H1 (cell line): ENCODE measurements around the gene P3H1. TPM values are rescaled to one million over a fixed set of nuclear protein-coding genes. Genes with fewer than 3 reads are reported as not detected.

Experiments used
- CTCF ChIA-PET: fragments of 300-600 bp; sonication (Branson Sonifier 250); formaldehyde crosslinking; loops from one replicate; lab custom pipeline; 2021; ENCODE audit not compliant: partially characterized antibody; lab: Charles Lee
- POLR2A ChIA-PET: fragments of 300-600 bp; sonication (Branson Sonifier 250); formaldehyde crosslinking; loops from one replicate; lab custom pipeline; 2021; ENCODE audit warnings: inconsistent platforms; ENCODE audit not compliant: partially characterized antibody; lab: Charles Lee
- DNase-seq, 2 experiments: peaks; one replicate each; pipeline versions ENCODE4 v3.0.0 to v3.0.0-alpha.2; 2010 to 2022; ENCODE audit warnings: low spot score in 2 of 2, low read depth in 1 of 2, mixed read lengths in 1 of 2
- FAIRE-seq: peaks from 2 replicates; lab custom pipeline; 2011; peaks lifted over from hg19 to GRCh38; lab: Jason Lieb, UNC
- H2AFZ ChIP-seq: 2 replicates; pipeline ENCODE4 v1.8.1; 2012; ENCODE audit warnings: low read length, inconsistent platforms
- H2AK5ac ChIP-seq: 2 replicates; pipeline ENCODE4 v1.6.1; 2013; ENCODE audit warnings: low read depth, low read length
- H2BK120ac ChIP-seq: replicated peaks from 2 replicates; pipeline ENCODE3; 2013; ENCODE audit warnings: low read depth, low read length, inconsistent platforms
- H2BK12ac ChIP-seq: 2 replicates; pipeline ENCODE4 v1.6.1; 2013; ENCODE audit warnings: low read depth, low read length
- H2BK15ac ChIP-seq: 2 replicates; pipeline ENCODE4 v1.6.1; 2013; ENCODE audit warnings: low read length
- H2BK20ac ChIP-seq: 2 replicates; pipeline ENCODE4 v1.6.1; 2013; ENCODE audit warnings: low read length
- H2BK5ac ChIP-seq: 2 replicates; pipeline ENCODE4 v1.6.1; 2013; ENCODE audit warnings: low read depth, low read length
- H3K14ac ChIP-seq: 2 replicates; pipeline ENCODE4 v1.6.1; 2013; ENCODE audit warnings: inconsistent platforms; ENCODE audit not compliant: insufficient read length
- H3K18ac ChIP-seq: 2 replicates; pipeline ENCODE4 v1.6.1; 2013; ENCODE audit warnings: low read length; ENCODE audit errors: extremely low read depth
- H3K23ac ChIP-seq: 2 replicates; pipeline ENCODE4 v1.6.1; 2013; ENCODE audit warnings: inconsistent platforms; ENCODE audit not compliant: insufficient read length
- H3K23me2 ChIP-seq: 2 replicates; pipeline ENCODE4 v1.6.1; 2013; ENCODE audit warnings: low read depth, low read length
- H3K27ac ChIP-seq: 2 replicates; pipeline ENCODE4 v1.6.1; 2011; ENCODE audit warnings: low read depth, low read length, inconsistent platforms
- H3K27me3 ChIP-seq, 4 experiments: replicated peaks in 1 of 4; 1 replicate in 1 of 4; 2 replicates in 3 of 4; pipeline versions ENCODE4 v1.6.1 to v1.8.1; 2011 to 2013; ENCODE audit warnings: low read length in 3 of 4, mild to moderate bottlenecking in 3 of 4, inconsistent platforms in 2 of 4, mixed read lengths in 2 of 4, moderate library complexity in 1 of 4; ENCODE audit not compliant: control insufficient read depth in 3 of 4, insufficient read depth in 3 of 4; ENCODE audit errors: extremely low read depth in 1 of 4
- H3K36me3 ChIP-seq, 4 experiments: 2 replicates each; pipeline versions ENCODE4 v1.6.1 to v1.8.1; 2011 to 2013; ENCODE audit warnings: mild to moderate bottlenecking in 4 of 4, low read length in 3 of 4, moderate library complexity in 2 of 4, control low read depth in 1 of 4, inconsistent platforms in 1 of 4; ENCODE audit not compliant: insufficient read depth in 4 of 4, control insufficient read depth in 2 of 4
- H3K4ac ChIP-seq: replicated peaks from 2 replicates; pipeline ENCODE3; 2013; ENCODE audit warnings: low read length, low read depth, mixed read lengths, inconsistent platforms; ENCODE audit not compliant: insufficient read length
- H3K4me1 ChIP-seq, 4 experiments: replicated peaks in 1 of 4; 1 replicate in 1 of 4; 2 replicates in 3 of 4; pipeline versions ENCODE4 v1.6.1 to v1.8.1; 2011 to 2013; ENCODE audit warnings: low read length in 3 of 4, inconsistent platforms in 2 of 4, mixed read lengths in 1 of 4; ENCODE audit not compliant: insufficient read depth in 4 of 4, control insufficient read depth in 3 of 4
- H3K4me2 ChIP-seq, 2 experiments: 2 replicates each; pipeline versions ENCODE4 v1.6.1 to v1.8.1; 2011 to 2013; ENCODE audit warnings: low read depth in 2 of 2, low read length in 2 of 2, control low read depth in 1 of 2, inconsistent platforms in 1 of 2, mild to moderate bottlenecking in 1 of 2; ENCODE audit not compliant: insufficient read depth in 1 of 2
- H3K4me3 ChIP-seq, 4 experiments: fragments of 200-600, 300-600 bp in 1 of 4; sonication (generic), shearing (Covaris generic), sonication (Bioruptor Twin) in 1 of 4; 2 replicates each; pipeline versions ENCODE4 v1.5.1 to v1.8.1; 2011 to 2016; ENCODE audit warnings: low read length in 4 of 4, low read depth in 3 of 4, control low read depth in 2 of 4, inconsistent platforms in 2 of 4, mild to moderate bottlenecking in 2 of 4, mixed read lengths in 1 of 4, moderate library complexity in 1 of 4; ENCODE audit not compliant: insufficient read depth in 2 of 4; ENCODE audit errors: extremely low read depth in 1 of 4
- H3K56ac ChIP-seq: replicated peaks from 2 replicates; pipeline ENCODE3; 2013; ENCODE audit warnings: low read depth, mild to moderate bottlenecking, mixed read lengths, low read length, inconsistent platforms; ENCODE audit not compliant: insufficient read length
- H3K79me1 ChIP-seq: 2 replicates; pipeline ENCODE4 v1.6.1; 2013; ENCODE audit warnings: low read depth, low read length, control low read depth
- H3K79me2 ChIP-seq, 2 experiments: 2 replicates each; pipeline versions ENCODE4 v1.6.1 to v1.8.1; 2012 to 2013; ENCODE audit warnings: low read length in 2 of 2, mild to moderate bottlenecking in 2 of 2, inconsistent platforms in 1 of 2; ENCODE audit not compliant: insufficient read depth in 2 of 2, control insufficient read depth in 1 of 2
- H3K9ac ChIP-seq, 4 experiments: replicated peaks in 1 of 4; 1 replicate in 1 of 4; 2 replicates in 3 of 4; pipeline versions ENCODE4 v1.6.1 to v1.8.1; 2011 to 2013; ENCODE audit warnings: low read depth in 3 of 4, low read length in 3 of 4, control low read depth in 2 of 4, mild to moderate bottlenecking in 2 of 4, moderate library complexity in 2 of 4, inconsistent platforms in 1 of 4; ENCODE audit errors: extremely low read depth in 1 of 4
- H3K9me3 ChIP-seq, 2 experiments: 2 replicates each; pipeline versions ENCODE4 v1.6.1 to v1.8.1; 2012 to 2013; ENCODE audit warnings: mild to moderate bottlenecking in 2 of 2, moderate library complexity in 2 of 2, control low read depth in 1 of 2, inconsistent platforms in 1 of 2, low read depth in 1 of 2, low read length in 1 of 2, mixed read lengths in 1 of 2; ENCODE audit not compliant: insufficient read depth in 2 of 2
- H4K20me1 ChIP-seq, 2 experiments: replicated peaks in 1 of 2; 2 replicates each; pipeline versions ENCODE3 to v1.8.1; 2011 to 2013; ENCODE audit warnings: inconsistent platforms in 2 of 2, low read length in 2 of 2, mild to moderate bottlenecking in 1 of 2; ENCODE audit not compliant: insufficient read depth in 2 of 2, control insufficient read depth in 1 of 2
- H4K5ac ChIP-seq: 2 replicates; pipeline ENCODE4 v1.6.1; 2013; ENCODE audit warnings: low read length, low read depth, mixed read lengths, inconsistent platforms; ENCODE audit not compliant: insufficient read length
- H4K8ac ChIP-seq: 2 replicates; pipeline ENCODE4 v1.8.0; 2013; ENCODE audit warnings: mild to moderate bottlenecking, moderate library complexity, low read length, inconsistent platforms; ENCODE audit not compliant: insufficient read depth; ENCODE audit errors: extremely low read depth
- H4K91ac ChIP-seq: replicated peaks from 2 replicates; pipeline ENCODE3; 2013; ENCODE audit warnings: low read length, mixed read lengths, inconsistent platforms; ENCODE audit not compliant: insufficient read length
- BRCA1 ChIP-seq: IDR thresholded peaks from 2 replicates; pipeline ENCODE4 v1.6.1; 2012; ENCODE audit warnings: low read depth, low read length, improper control_type of control experiment
- CBX8 ChIP-seq: fragments of 300-800, 300-1000 bp; sonication (generic); IDR thresholded peaks from 2 replicates; pipeline ENCODE4 v1.7.1; 2016; ENCODE audit warnings: low read depth, low read length, borderline replicate concordance
- CEBPB ChIP-seq: IDR thresholded peaks from 2 replicates; pipeline ENCODE4 v1.6.1; 2012; ENCODE audit warnings: low read depth, low read length
- CHD2 ChIP-seq: IDR thresholded peaks from 2 replicates; pipeline ENCODE4 v1.6.1; 2012; ENCODE audit warnings: low read length, improper control_type of control experiment
- EGR1 ChIP-seq: IDR thresholded peaks from 2 replicates; pipeline ENCODE4 v1.6.1; 2011; ENCODE audit warnings: low read depth, low read length, borderline replicate concordance
- GTF2F1 ChIP-seq: IDR thresholded peaks from 2 replicates; pipeline ENCODE4 v1.6.1; 2012; ENCODE audit warnings: low read depth, low read length, improper control_type of control experiment, borderline replicate concordance
- JUN ChIP-seq: IDR thresholded peaks from 2 replicates; pipeline ENCODE4 v1.6.1; 2011; ENCODE audit warnings: low read depth, mild to moderate bottlenecking, improper control_type of control experiment, low read length
- RFX5 ChIP-seq: IDR thresholded peaks from 2 replicates; pipeline ENCODE4 v1.6.1; 2011; ENCODE audit warnings: low read depth, low read length, improper control_type of control experiment, borderline replicate concordance
- RNF2 ChIP-seq: fragments of 200-900, 300-1000 bp; sonication (generic); IDR thresholded peaks from 2 replicates; pipeline ENCODE4 v1.7.1; 2016; ENCODE audit warnings: borderline replicate concordance, low read depth, mild to moderate bottlenecking, antibody characterized with exemption, low read length; ENCODE audit not compliant: poor library complexity, severe bottlenecking; ENCODE audit errors: missing control alignments
- SP4 ChIP-seq: IDR thresholded peaks from 2 replicates; pipeline ENCODE4 v1.6.1; 2012; ENCODE audit warnings: low read length, inconsistent platforms
- SRF ChIP-seq: IDR thresholded peaks from 2 replicates; pipeline ENCODE4 v1.6.1; 2011; ENCODE audit warnings: mild to moderate bottlenecking, low read depth, low read length, moderate library complexity
- TBP ChIP-seq: IDR thresholded peaks from 2 replicates; pipeline ENCODE4 v1.6.1; 2011; ENCODE audit warnings: low read depth, low read length, improper control_type of control experiment
- YY1 ChIP-seq: IDR thresholded peaks from 2 replicates; pipeline ENCODE4 v1.6.1; 2011; ENCODE audit warnings: low read depth, mild to moderate bottlenecking, low read length
- WGBS, 2 experiments: shearing (Covaris generic) in 1 of 2; methylation state at CpG; one replicate each; pipeline versions ENCODE4 v1.1.6 to v1.1.7; 2013 to 2015; ENCODE audit warnings: low lambda C conversion rate in 2 of 2, mixed read lengths in 2 of 2, inconsistent platforms in 1 of 2, low coverage in 1 of 2, missing lambda C conversion rate in 1 of 2; ENCODE audit not compliant: insufficient replicate concordance in 2 of 2, insufficient coverage in 1 of 2, insufficient read length in 1 of 2; ENCODE audit errors: extremely low coverage in 1 of 2, missing lambda C conversion rate in 1 of 2; 5-methylcytosine and 5-hydroxymethylcytosine counted together
- polyA plus RNA-seq, 7 experiments: library from polyadenylated mRNA; depleted of rRNA in 3 of 7; stranded (reverse) in 5 of 7; unstranded in 2 of 7; fragments of >200 nt in 5 of 7; fragments of 200-250 nt in 2 of 7; gene quantifications; 1 replicate in 5 of 7; 2 replicates in 1 of 7; 4 replicates in 1 of 7; pipeline versions ENCODE4 v1.2.1 to v1.2.3, GENCODE V29; 2011 to 2013; ENCODE audit warnings: missing spikeins in 2 of 7, mixed read lengths in 2 of 7
- total RNA-seq: library from RNA; stranded (reverse); fragmentation: NEBNext Ultra II Directional; extraction: Animal tissue kit (Norgen Biotek cat#: 25700); gene quantifications from 2 replicates; pipeline ENCODE4 v1.2.1, GENCODE V29; 2021
- TF ChIP-seq, protein P1 (sequence below): IDR thresholded peaks from 2 replicates; pipeline ENCODE4 v1.6.1; 2012; ENCODE audit warnings: inconsistent platforms

The P3H1 gene
- total and polyA plus RNA-seq, 2 of the 8 experiments (the other 6 are each of a cell fraction or from before 2014, with no cell fraction given), result 58.4 to 87.5 TPM

DNA sequence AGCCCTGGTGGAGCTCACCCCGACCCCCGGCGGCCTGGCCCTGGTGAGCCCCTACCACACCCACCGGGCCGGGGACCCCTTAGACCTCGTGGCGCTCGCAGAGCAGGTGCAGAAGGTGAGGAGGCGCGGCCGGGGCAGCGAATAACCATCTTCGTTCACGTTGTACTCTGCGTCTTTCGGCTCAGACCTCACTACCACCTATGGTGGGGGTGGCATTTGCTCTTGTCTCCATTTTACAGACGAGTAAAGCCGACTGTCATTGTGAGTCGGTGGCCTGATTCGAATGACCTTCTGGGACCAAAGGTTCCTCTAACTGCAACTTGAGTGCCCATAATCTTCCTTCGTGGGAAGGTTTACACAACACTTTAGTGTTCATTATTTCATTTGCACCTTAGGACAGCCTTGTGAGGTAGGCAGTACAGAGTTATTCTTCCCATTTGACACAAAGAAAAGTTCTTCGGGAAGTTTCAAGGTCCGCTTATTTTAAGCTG lies 727 bp upstream of the P3H1 start:
- CTCF ChIA-PET, result interaction anchor here (0.5 to 4.6 kb wide), 6 partner anchors 10 to 155 kb away, joined by 3 to 26 read pairs (median 4); partner anchors contain the start of gene ZNF691
- TF ChIP-seq YY1 (peak; percentile 35; the same call in 1 of the 2 replicates), CEBPB (no peak), GTF2F1 (no peak), RFX5 (no peak), TBP (no peak), BRCA1 (no peak), CBX8 (no peak), SP4 (no peak), RNF2 (no peak), JUN (no peak), EGR1 (no peak), SRF (no peak), CHD2 (no peak)
- TF ChIP-seq, protein P1, sequence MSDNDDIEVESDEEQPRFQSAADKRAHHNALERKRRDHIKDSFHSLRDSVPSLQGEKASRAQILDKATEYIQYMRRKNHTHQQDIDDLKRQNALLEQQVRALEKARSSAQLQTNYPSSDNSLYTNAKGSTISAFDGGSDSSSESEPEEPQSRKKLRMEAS, result no peak

More for the DNA sequence above, 727 bp upstream of the P3H1 start:
- POLR2A ChIA-PET, result interaction anchor here (0.8 to 2.2 kb wide), 10 partner anchors 10 to 221 kb away, joined by 3 to 14 read pairs (median 5); partner anchors contain the start of genes CLDN19 and YBX1
- Histone ChIP-seq H2BK5ac (0 out of 2 replicates have a peak overlapping the region, but pooled peaks have one; percentile 22), H3K4me2 (peak overlapping the region; percentile 87 to 90), H3K79me2 (peaks cover 6 to 28% of the 10 kb centered on the region in 2 experiments; a peak in 3 of 4 replicates), H3K36me3 (no peaks in the 10 kb centered on the region), H3K79me1 (no peaks in the 10 kb centered on the region), H2AFZ (no peak overlapping the region), H3K18ac (no peak overlapping the region; the same call in 1 of the 2 replicates), H3K27me3 (no peaks in the 10 kb centered on the region), H3K23ac (no peak overlapping the region), H4K20me1 (peaks cover 0 to 4% of the 10 kb centered on the region in 2 experiments), H4K5ac (no peak overlapping the region), H2BK20ac (no peak overlapping the region), H2BK12ac (no peak overlapping the region), H2BK120ac (no peak overlapping the region), H3K4me3 (peak overlapping the region; percentile 79 to 86 (median 82)), H2BK15ac (no peak overlapping the region), H3K9me3 (no peaks in the 10 kb centered on the region), H3K14ac (no peak overlapping the region), H4K8ac (peak overlapping the region; percentile 75; the same call in 1 of the 2 replicates), H4K91ac (no peak overlapping the region), H3K4ac (no peak overlapping the region), H3K27ac (peak overlapping the region; percentile 17; the same call in 1 of the 2 replicates), H3K4me1 (peaks cover 0 to 6% (median 3%) of the 10 kb centered on the region in 4 experiments; a peak in 5 of 7 replicates), H3K56ac (no peak overlapping the region), H3K9ac (peak overlapping the region; percentile 52 to 77 (median 59)), H2AK5ac (no peak overlapping the region), H3K23me2 (peaks cover 7% of the 10 kb centered on the region)
- DNase-seq, result no peak
- 8% methylated on average over 23 of the region's 23 CpGs; no CpG with 5 or more reads in 1 of the 2 experiments for WGBS, 2 experiments
- no peak for FAIRE-seq
